Activated CD4-positive, CD25-positive, alpha-beta regulatory T cell treated with anti-CD3 and anti-CD28 coated beads, Interleukin-2, amount 50 U/mL, for 72 hours (primary cell): Measurements from ENCODE around the gene TLE4.
"Not testable (repeated sequence)": the region's sequence is repeated elsewhere in the genome, so short reads cannot be mapped to it uniquely, and the experiment has no call there.

Source experiments
- DNase-seq: peaks from one replicate; pipeline ENCODE4 v3.0.0; 2021

Gene TLE4

GRCh38 chr9:79604921-79605562 lies 33.3 kb downstream of the TLE4 start:
- DNase-seq, result no peak

GRCh38 chr9:79606529-79606928 lies 34.8 kb downstream of the TLE4 start:
- not testable (repeated sequence) for DNase-seq

- no peak for DNase-seq
Observed at GRCh38 chr9:79609468-79610018, 37.8 kb downstream of the TLE4 start.

- DNase-seq, result no peak
Observed at GRCh38 chr9:79610019-79610631, 38.4 kb downstream of the TLE4 start.

GRCh38 chr9:79610791-79611614 lies 39.2 kb downstream of the TLE4 start:
- no peak for DNase-seq

- no peak for DNase-seq
Observed at GRCh38 chr9:79613145-79613544, 41.4 kb downstream of the TLE4 start.

- DNase-seq, result no peak
Observed at GRCh38 chr9:79615038-79615437, 43.3 kb downstream of the TLE4 start.

GRCh38 chr9:79616013-79616412 lies 44.2 kb downstream of the TLE4 start:
- no peak for DNase-seq

GRCh38 chr9:79616971-79617370 lies 45.2 kb downstream of the TLE4 start:
- DNase-seq, result no peak

GRCh38 chr9:79617395-79617794 lies 45.6 kb downstream of the TLE4 start:
- no peak for DNase-seq

GRCh38 chr9:79619930-79620329 lies 48.2 kb downstream of the TLE4 start:
- no peak for DNase-seq

- DNase-seq, result no peak
Observed at GRCh38 chr9:79621916-79622575, 50.3 kb downstream of the TLE4 start.

GRCh38 chr9:79623799-79624721 lies 52.3 kb downstream of the TLE4 start:
- DNase-seq, result no peak

- no peak for DNase-seq
Observed at GRCh38 chr9:79629721-79630120, 58.0 kb downstream of the TLE4 start.

- no peak for DNase-seq
Observed at GRCh38 chr9:79630521-79631403, 59.0 kb downstream of the TLE4 start.

- no peak for DNase-seq
Observed at GRCh38 chr9:79632060-79632459, 60.3 kb downstream of the TLE4 start.

GRCh38 chr9:79632705-79633104 lies 60.9 kb downstream of the TLE4 start:
- DNase-seq, result no peak

GRCh38 chr9:79633558-79633957 lies 61.8 kb downstream of the TLE4 start:
- no peak for DNase-seq

GRCh38 chr9:79637177-79637925 lies 65.6 kb downstream of the TLE4 start:
- no peak for DNase-seq

- no peak for DNase-seq
Observed at GRCh38 chr9:79638806-79639205, 67.0 kb downstream of the TLE4 start.
